H1 (cell line): ENCODE results near the gene LRTM1. TPM values are rescaled to one million over a fixed set of nuclear protein-coding genes. Genes with fewer than 3 reads are reported as not detected.

Source experiments
- polyA plus RNA-seq, 7 experiments: library from polyadenylated mRNA; depleted of rRNA in 3 of 7; stranded (reverse) in 5 of 7; unstranded in 2 of 7; fragments of >200 nt in 5 of 7; fragments of 200-250 nt in 2 of 7; gene quantifications; 1 replicate in 5 of 7; 2 replicates in 1 of 7; 4 replicates in 1 of 7; pipeline versions ENCODE4 v1.2.1 to v1.2.3, GENCODE V29; 2011 to 2013; ENCODE audit warnings: missing spikeins in 2 of 7, mixed read lengths in 2 of 7
- total RNA-seq: library from RNA; stranded (reverse); fragmentation: NEBNext Ultra II Directional; extraction: Animal tissue kit (Norgen Biotek cat#: 25700); gene quantifications from 2 replicates; pipeline ENCODE4 v1.2.1, GENCODE V29; 2021
- TF ChIP-seq, protein P1 (sequence below): fragments of 300-600 bp; sonication (generic); IDR thresholded peaks from 2 replicates; pipeline ENCODE4 v1.7.1; 2012; ENCODE audit warnings: low read length, moderate library complexity, mild to moderate bottlenecking, inconsistent platforms; ENCODE audit not compliant: insufficient replicate concordance

LRTM1 gene
- total and polyA plus RNA-seq, 2 of the 8 experiments (the other 6 are each of a cell fraction or from before 2014, with no cell fraction given), result not detected

DNA sequence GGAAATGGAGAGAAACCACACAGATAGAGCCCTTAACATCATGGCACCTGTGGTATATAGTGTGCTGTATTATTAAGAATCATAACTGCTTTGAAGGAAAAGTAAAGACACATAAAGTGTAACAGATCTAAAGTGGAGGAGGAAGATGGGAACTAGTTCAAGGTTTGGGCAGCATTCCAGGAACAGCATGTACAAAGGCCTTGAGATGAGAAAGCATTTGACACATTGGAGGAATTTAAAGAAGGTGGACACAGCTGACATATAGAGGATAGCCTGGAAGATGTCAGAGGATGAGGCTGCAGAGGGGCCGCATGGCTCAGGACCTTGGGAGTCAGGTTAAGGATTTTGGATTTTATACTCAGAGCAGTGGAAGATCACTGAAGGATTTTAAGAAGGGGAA, 39.0 kb downstream of the LRTM1 start (continued):
- TF ChIP-seq, protein P1, sequence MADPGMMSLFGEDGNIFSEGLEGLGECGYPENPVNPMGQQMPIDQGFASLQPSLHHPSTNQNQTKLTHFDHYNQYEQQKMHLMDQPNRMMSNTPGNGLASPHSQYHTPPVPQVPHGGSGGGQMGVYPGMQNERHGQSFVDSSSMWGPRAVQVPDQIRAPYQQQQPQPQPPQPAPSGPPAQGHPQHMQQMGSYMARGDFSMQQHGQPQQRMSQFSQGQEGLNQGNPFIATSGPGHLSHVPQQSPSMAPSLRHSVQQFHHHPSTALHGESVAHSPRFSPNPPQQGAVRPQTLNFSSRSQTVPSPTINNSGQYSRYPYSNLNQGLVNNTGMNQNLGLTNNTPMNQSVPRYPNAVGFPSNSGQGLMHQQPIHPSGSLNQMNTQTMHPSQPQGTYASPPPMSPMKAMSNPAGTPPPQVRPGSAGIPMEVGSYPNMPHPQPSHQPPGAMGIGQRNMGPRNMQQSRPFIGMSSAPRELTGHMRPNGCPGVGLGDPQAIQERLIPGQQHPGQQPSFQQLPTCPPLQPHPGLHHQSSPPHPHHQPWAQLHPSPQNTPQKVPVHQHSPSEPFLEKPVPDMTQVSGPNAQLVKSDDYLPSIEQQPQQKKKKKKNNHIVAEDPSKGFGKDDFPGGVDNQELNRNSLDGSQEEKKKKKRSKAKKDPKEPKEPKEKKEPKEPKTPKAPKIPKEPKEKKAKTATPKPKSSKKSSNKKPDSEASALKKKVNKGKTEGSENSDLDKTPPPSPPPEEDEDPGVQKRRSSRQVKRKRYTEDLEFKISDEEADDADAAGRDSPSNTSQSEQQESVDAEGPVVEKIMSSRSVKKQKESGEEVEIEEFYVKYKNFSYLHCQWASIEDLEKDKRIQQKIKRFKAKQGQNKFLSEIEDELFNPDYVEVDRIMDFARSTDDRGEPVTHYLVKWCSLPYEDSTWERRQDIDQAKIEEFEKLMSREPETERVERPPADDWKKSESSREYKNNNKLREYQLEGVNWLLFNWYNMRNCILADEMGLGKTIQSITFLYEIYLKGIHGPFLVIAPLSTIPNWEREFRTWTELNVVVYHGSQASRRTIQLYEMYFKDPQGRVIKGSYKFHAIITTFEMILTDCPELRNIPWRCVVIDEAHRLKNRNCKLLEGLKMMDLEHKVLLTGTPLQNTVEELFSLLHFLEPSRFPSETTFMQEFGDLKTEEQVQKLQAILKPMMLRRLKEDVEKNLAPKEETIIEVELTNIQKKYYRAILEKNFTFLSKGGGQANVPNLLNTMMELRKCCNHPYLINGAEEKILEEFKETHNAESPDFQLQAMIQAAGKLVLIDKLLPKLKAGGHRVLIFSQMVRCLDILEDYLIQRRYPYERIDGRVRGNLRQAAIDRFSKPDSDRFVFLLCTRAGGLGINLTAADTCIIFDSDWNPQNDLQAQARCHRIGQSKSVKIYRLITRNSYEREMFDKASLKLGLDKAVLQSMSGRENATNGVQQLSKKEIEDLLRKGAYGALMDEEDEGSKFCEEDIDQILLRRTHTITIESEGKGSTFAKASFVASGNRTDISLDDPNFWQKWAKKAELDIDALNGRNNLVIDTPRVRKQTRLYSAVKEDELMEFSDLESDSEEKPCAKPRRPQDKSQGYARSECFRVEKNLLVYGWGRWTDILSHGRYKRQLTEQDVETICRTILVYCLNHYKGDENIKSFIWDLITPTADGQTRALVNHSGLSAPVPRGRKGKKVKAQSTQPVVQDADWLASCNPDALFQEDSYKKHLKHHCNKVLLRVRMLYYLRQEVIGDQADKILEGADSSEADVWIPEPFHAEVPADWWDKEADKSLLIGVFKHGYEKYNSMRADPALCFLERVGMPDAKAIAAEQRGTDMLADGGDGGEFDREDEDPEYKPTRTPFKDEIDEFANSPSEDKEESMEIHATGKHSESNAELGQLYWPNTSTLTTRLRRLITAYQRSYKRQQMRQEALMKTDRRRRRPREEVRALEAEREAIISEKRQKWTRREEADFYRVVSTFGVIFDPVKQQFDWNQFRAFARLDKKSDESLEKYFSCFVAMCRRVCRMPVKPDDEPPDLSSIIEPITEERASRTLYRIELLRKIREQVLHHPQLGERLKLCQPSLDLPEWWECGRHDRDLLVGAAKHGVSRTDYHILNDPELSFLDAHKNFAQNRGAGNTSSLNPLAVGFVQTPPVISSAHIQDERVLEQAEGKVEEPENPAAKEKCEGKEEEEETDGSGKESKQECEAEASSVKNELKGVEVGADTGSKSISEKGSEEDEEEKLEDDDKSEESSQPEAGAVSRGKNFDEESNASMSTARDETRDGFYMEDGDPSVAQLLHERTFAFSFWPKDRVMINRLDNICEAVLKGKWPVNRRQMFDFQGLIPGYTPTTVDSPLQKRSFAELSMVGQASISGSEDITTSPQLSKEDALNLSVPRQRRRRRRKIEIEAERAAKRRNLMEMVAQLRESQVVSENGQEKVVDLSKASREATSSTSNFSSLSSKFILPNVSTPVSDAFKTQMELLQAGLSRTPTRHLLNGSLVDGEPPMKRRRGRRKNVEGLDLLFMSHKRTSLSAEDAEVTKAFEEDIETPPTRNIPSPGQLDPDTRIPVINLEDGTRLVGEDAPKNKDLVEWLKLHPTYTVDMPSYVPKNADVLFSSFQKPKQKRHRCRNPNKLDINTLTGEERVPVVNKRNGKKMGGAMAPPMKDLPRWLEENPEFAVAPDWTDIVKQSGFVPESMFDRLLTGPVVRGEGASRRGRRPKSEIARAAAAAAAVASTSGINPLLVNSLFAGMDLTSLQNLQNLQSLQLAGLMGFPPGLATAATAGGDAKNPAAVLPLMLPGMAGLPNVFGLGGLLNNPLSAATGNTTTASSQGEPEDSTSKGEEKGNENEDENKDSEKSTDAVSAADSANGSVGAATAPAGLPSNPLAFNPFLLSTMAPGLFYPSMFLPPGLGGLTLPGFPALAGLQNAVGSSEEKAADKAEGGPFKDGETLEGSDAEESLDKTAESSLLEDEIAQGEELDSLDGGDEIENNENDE, result no peak
- TF ChIP-seq, all 59 proteins: peak for 0
